ENCODE data around the gene COL3A1. TPM values are rescaled to one million over a fixed set of nuclear protein-coding genes. Genes with fewer than 3 reads are reported as not detected.

The COL3A1 gene
- total and polyA plus RNA-seq, 2 of the 13 experiments (the other 11 are each of a cell fraction or from before 2014, with no cell fraction given), result 0.04 TPM; not detected in 1

GRCh38 chr2:189002079-189002478 lies 27.9 kb downstream of the COL3A1 start:
- Histone ChIP-seq H3K9me3 (ENCODE audit: low read length) (no peaks in the 10 kb centered on the region), H2AFZ (ENCODE audit: low read length) (no peak overlapping the region), H3K79me2 (ENCODE audit: insufficient read depth, low read length) (no peaks in the 10 kb centered on the region), H3K4me3 (replicated peaks in 1 of 3; ENCODE audit: insufficient read depth in 1 of 3, low read depth in 2 of 3, low read length in 3 of 3) (no peak overlapping the region), H3K9ac (ENCODE audit: insufficient read depth, low read depth, low read length) (no peak overlapping the region), H3K27me3 (ENCODE audit: control insufficient read depth in 1 of 2, insufficient read depth in 2 of 2, low read length in 2 of 2) (no peaks in the 10 kb centered on the region), H3K27ac (ENCODE audit: extremely low read length, insufficient read depth, low read length) (no peak overlapping the region), H4K20me1 (ENCODE audit: insufficient read depth, low read length) (no peaks in the 10 kb centered on the region), H3K4me2 (ENCODE audit: low read depth, low read length) (no peak overlapping the region), H3K4me1 (ENCODE audit: insufficient read depth, low read length) (no peaks in the 10 kb centered on the region), H3K36me3 (replicated peaks in 1 of 2; ENCODE audit: control insufficient read depth in 1 of 2, insufficient read depth in 2 of 2, low read length in 2 of 2) (no peaks in the 10 kb centered on the region)
- DNase-seq (ENCODE audit: low spot score) (no peak), FAIRE-seq (no peak), ATAC-seq (no peak)
- ChIA-PET POLR2A (no interaction called here), CTCF (ENCODE audit: low intra/inter-chr PET ratio, low total read pairs) (no interaction called here)
- in situ Hi-C loops (cut with HindIII; ENCODE audit: extremely low pct_ligation_motif_present, low pct_unique_long_range_greater_than_20kb), result no loop called here
- WGBS (ENCODE audit: low lambda C conversion rate), result 0% methylated on average over 1 of the region's 1 CpG
- intact Hi-C loops (cut with micrococcal nuclease; ENCODE audit: unreplicated experiment), result no loop called here
- no peak for TF ChIP-seq ZNF552 (CRISPR knock-in tag; IDR thresholded peaks at IDR 0.05; ENCODE audit: borderline replicate concordance)
- no peak for TF ChIP-seq KDM4B (CRISPR knock-in tag; IDR thresholded peaks at IDR 0.05)
- TF ChIP-seq SIN3A (IDR thresholded peaks at IDR 0.05; ENCODE audit: borderline replicate concordance, low read depth, low read length), result no peak
- TF ChIP-seq KAT2B (IDR thresholded peaks at IDR 0.05; ENCODE audit: borderline replicate concordance, low read depth, low read length), result no peak
- no peak for TF ChIP-seq ZMYM4 (CRISPR knock-in tag; IDR thresholded peaks at IDR 0.05)
- no peak for TF ChIP-seq ZSCAN5A (CRISPR knock-in tag; IDR thresholded peaks at IDR 0.05; ENCODE audit: borderline replicate concordance)
- no peak for TF ChIP-seq ZNF878 (CRISPR knock-in tag; IDR thresholded peaks at IDR 0.05)
- TF ChIP-seq EHMT2 (IDR thresholded peaks at IDR 0.05; ENCODE audit: borderline replicate concordance, low read depth, low read length), result no peak
- TF ChIP-seq ZMAT5 (CRISPR knock-in tag; IDR thresholded peaks at IDR 0.05; ENCODE audit: borderline replicate concordance, low read depth), result no peak
- no peak for TF ChIP-seq ZNF337 (CRISPR knock-in tag; IDR thresholded peaks at IDR 0.05; ENCODE audit: borderline replicate concordance, low read depth)
- TF ChIP-seq ZNF441 (CRISPR knock-in tag; IDR thresholded peaks at IDR 0.05; ENCODE audit: borderline replicate concordance), result no peak
- no peak for TF ChIP-seq CHD4 (IDR thresholded peaks at IDR 0.05; ENCODE audit: borderline replicate concordance, low read length)
- no peak for TF ChIP-seq MIER3 (CRISPR knock-in tag; IDR thresholded peaks at IDR 0.05; ENCODE audit: borderline replicate concordance)
- TF ChIP-seq HBP1 (CRISPR knock-in tag; IDR thresholded peaks at IDR 0.05; ENCODE audit: low read depth), result no peak
- TF ChIP-seq ZNF160 (CRISPR knock-in tag; IDR thresholded peaks at IDR 0.05), result no peak
- no peak for TF ChIP-seq RELA (CRISPR knock-in tag; IDR thresholded peaks at IDR 0.05)
- no peak for TF ChIP-seq HHEX (CRISPR knock-in tag; IDR thresholded peaks at IDR 0.05)
- TF ChIP-seq ZNF564 (CRISPR knock-in tag; IDR thresholded peaks at IDR 0.05), result no peak
- no peak for TF ChIP-seq JUNB (CRISPR knock-in tag; IDR thresholded peaks at IDR 0.05; ENCODE audit: borderline replicate concordance)
- BruUV-seq (replicated peaks), result no TSS peak
